Neural cell (in vitro differentiated cells): Measurements from ENCODE around the gene NTRK2. TPM values are rescaled to one million over a fixed set of nuclear protein-coding genes. Genes with fewer than 3 reads are reported as not detected.

Experiments used
- H2AFZ ChIP-seq: fragments of 200-600, 300-800 bp; sonication (generic), shearing (Covaris generic); 2 replicates; pipeline ENCODE4 v1.6.0; 2014; ENCODE audit warnings: low read depth, mild to moderate bottlenecking, antibody characterized with exemption, low read length, moderate library complexity
- H3F3A ChIP-seq: fragments of 200-600 bp; shearing (Covaris generic); 2 replicates; pipeline ENCODE4 v1.6.1; 2016; ENCODE audit warnings: mild to moderate bottlenecking, moderate library complexity, mixed read lengths, antibody characterized with exemption, low read length; ENCODE audit not compliant: insufficient read depth, poor library complexity, severe bottlenecking
- H3K27ac ChIP-seq: fragments of 200-600, 300-800 bp; sonication (generic), shearing (Covaris generic); 2 replicates; pipeline ENCODE4 v1.5.1; 2014; ENCODE audit warnings: mild to moderate bottlenecking, low read length, moderate library complexity
- H3K27me3 ChIP-seq: fragments of 300-800, 200-600 bp; sonication (generic), shearing (Covaris generic); 2 replicates; pipeline ENCODE4 v1.6.0; 2014; ENCODE audit warnings: mild to moderate bottlenecking, low read depth, low read length, moderate library complexity; ENCODE audit not compliant: insufficient read depth
- H3K36me3 ChIP-seq: fragments of 300-800, 200-600 bp; sonication (generic), shearing (Covaris generic); 2 replicates; pipeline ENCODE4 v1.5.1; 2014; ENCODE audit warnings: mild to moderate bottlenecking, antibody characterized with exemption, low read length, moderate library complexity; ENCODE audit not compliant: insufficient read depth
- H3K4me2 ChIP-seq: fragments of 300-800, 200-600 bp; sonication (generic), shearing (Covaris generic); 2 replicates; pipeline ENCODE4 v1.6.0; 2014; ENCODE audit warnings: mild to moderate bottlenecking, low read length
- H3K4me3 ChIP-seq: fragments of 300-800, 200-600 bp; sonication (generic), shearing (Covaris generic); 2 replicates; pipeline ENCODE4 v1.5.1; 2014; ENCODE audit warnings: mild to moderate bottlenecking, low read length, moderate library complexity
- H3K79me2 ChIP-seq: fragments of 200-600 bp; shearing (Covaris generic); replicated peaks from 2 replicates; pipeline ENCODE4 v1.6.0; 2014; ENCODE audit warnings: mild to moderate bottlenecking, low read length, moderate library complexity; ENCODE audit not compliant: insufficient read depth
- H3K9ac ChIP-seq: fragments of 300-800, 200-600 bp; sonication (generic), shearing (Covaris generic); 2 replicates; pipeline ENCODE4 v1.6.1; 2016; ENCODE audit warnings: mild to moderate bottlenecking, low read length, mixed read lengths
- H3K9me2 ChIP-seq: fragments of 200-600 bp; shearing (Covaris generic); 2 replicates; pipeline ENCODE4 v1.6.1; 2016; ENCODE audit warnings: mild to moderate bottlenecking, low read length, mixed read lengths; ENCODE audit not compliant: insufficient read depth
- H3K9me3 ChIP-seq: fragments of 200-600, 300-800 bp; sonication (generic), shearing (Covaris generic); 2 replicates; pipeline ENCODE4 v1.6.1; 2016; ENCODE audit warnings: mild to moderate bottlenecking, mixed run types, low read length, moderate library complexity, mixed read lengths
- H4K20me1 ChIP-seq: fragments of 200-600 bp; shearing (Covaris generic); 2 replicates; pipeline ENCODE4 v1.6.1; 2016; ENCODE audit warnings: mild to moderate bottlenecking, mixed run types; ENCODE audit not compliant: insufficient read depth
- EP300 ChIP-seq: fragments of 450-650 bp; conservative IDR thresholded peaks from 2 replicates; pipeline ENCODE4 v1.6.1; 2014; ENCODE audit warnings: antibody characterized with exemption, mild to moderate bottlenecking, moderate library complexity; ENCODE audit not compliant: poor library complexity, severe bottlenecking
- EZH2 ChIP-seq: fragments of 200-600, 300-800 bp; shearing (Covaris generic), sonication (generic); IDR thresholded peaks from 2 replicates; pipeline ENCODE4 v1.6.1; 2014; ENCODE audit warnings: antibody characterized with exemption, low read length, borderline replicate concordance, mild to moderate bottlenecking; ENCODE audit not compliant: insufficient read depth, poor library complexity, severe bottlenecking
- MXI1 ChIP-seq: fragments of 450-650 bp; conservative IDR thresholded peaks from 2 replicates; pipeline ENCODE4 v1.6.1; 2014; ENCODE audit warnings: antibody characterized with exemption, mild to moderate bottlenecking; ENCODE audit not compliant: poor library complexity, severe bottlenecking
- POLR2AphosphoS5 ChIP-seq: IDR thresholded peaks from 2 replicates; pipeline ENCODE4 v1.6.1; 2012
- RAD21 ChIP-seq: fragments of 450-650 bp; conservative IDR thresholded peaks from 2 replicates; pipeline ENCODE4 v1.6.1; 2014; ENCODE audit warnings: antibody characterized with exemption, mild to moderate bottlenecking, moderate library complexity
- SMC3 ChIP-seq: fragments of 450-650 bp; conservative IDR thresholded peaks from 2 replicates; pipeline ENCODE4 v1.6.1; 2014; ENCODE audit warnings: antibody characterized with exemption, mild to moderate bottlenecking, moderate library complexity; ENCODE audit not compliant: poor library complexity
- TAF1 ChIP-seq: IDR thresholded peaks from 2 replicates; pipeline ENCODE4 v1.6.1; 2012; ENCODE audit warnings: low read depth
- polyA plus RNA-seq: library from polyadenylated mRNA; depleted of rRNA; stranded (reverse); fragments of >200 nt; gene quantifications from 2 replicates; pipeline ENCODE4 v1.2.3, GENCODE V29; 2014
- TF ChIP-seq, protein P1 (sequence below): fragments of 450-650 bp; IDR thresholded peaks from 2 replicates; pipeline ENCODE4 v1.5.1; 2014; ENCODE audit warnings: antibody characterized with exemption, mild to moderate bottlenecking, moderate library complexity; ENCODE audit not compliant: poor library complexity, severe bottlenecking
- TF ChIP-seq, protein P2 (sequence below): IDR thresholded peaks from 2 replicates; pipeline ENCODE4 v1.6.1; 2012; ENCODE audit warnings: borderline replicate concordance

The NTRK2 gene
- polyA plus RNA-seq, 1 donor from 2014 or later: 14.2 TPM

- no peaks in the 10 kb centered on the region for H3K27me3 ChIP-seq
- H2AFZ ChIP-seq: no peak overlapping the region
- H3K9ac ChIP-seq: no peak overlapping the region
- H3K4me3 ChIP-seq: no peak overlapping the region
- no peaks in the 10 kb centered on the region for H3K36me3 ChIP-seq
- H3K27ac ChIP-seq: no peak overlapping the region
- no peaks in the 10 kb centered on the region for H4K20me1 ChIP-seq
- no peaks in the 10 kb centered on the region for H3K9me3 ChIP-seq
- H3K4me2 ChIP-seq: no peak overlapping the region
- H3K9me2 ChIP-seq: no peaks in the 10 kb centered on the region
- TF ChIP-seq RAD21 (no peak), EZH2 (no peak), EP300 (no peak), POLR2AphosphoS5 (no peak), TAF1 (no peak), MXI1 (no peak), SMC3 (no peak)
- TF ChIP-seq, protein P1, sequence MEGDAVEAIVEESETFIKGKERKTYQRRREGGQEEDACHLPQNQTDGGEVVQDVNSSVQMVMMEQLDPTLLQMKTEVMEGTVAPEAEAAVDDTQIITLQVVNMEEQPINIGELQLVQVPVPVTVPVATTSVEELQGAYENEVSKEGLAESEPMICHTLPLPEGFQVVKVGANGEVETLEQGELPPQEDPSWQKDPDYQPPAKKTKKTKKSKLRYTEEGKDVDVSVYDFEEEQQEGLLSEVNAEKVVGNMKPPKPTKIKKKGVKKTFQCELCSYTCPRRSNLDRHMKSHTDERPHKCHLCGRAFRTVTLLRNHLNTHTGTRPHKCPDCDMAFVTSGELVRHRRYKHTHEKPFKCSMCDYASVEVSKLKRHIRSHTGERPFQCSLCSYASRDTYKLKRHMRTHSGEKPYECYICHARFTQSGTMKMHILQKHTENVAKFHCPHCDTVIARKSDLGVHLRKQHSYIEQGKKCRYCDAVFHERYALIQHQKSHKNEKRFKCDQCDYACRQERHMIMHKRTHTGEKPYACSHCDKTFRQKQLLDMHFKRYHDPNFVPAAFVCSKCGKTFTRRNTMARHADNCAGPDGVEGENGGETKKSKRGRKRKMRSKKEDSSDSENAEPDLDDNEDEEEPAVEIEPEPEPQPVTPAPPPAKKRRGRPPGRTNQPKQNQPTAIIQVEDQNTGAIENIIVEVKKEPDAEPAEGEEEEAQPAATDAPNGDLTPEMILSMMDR: no peak
- TF ChIP-seq, protein P2, sequence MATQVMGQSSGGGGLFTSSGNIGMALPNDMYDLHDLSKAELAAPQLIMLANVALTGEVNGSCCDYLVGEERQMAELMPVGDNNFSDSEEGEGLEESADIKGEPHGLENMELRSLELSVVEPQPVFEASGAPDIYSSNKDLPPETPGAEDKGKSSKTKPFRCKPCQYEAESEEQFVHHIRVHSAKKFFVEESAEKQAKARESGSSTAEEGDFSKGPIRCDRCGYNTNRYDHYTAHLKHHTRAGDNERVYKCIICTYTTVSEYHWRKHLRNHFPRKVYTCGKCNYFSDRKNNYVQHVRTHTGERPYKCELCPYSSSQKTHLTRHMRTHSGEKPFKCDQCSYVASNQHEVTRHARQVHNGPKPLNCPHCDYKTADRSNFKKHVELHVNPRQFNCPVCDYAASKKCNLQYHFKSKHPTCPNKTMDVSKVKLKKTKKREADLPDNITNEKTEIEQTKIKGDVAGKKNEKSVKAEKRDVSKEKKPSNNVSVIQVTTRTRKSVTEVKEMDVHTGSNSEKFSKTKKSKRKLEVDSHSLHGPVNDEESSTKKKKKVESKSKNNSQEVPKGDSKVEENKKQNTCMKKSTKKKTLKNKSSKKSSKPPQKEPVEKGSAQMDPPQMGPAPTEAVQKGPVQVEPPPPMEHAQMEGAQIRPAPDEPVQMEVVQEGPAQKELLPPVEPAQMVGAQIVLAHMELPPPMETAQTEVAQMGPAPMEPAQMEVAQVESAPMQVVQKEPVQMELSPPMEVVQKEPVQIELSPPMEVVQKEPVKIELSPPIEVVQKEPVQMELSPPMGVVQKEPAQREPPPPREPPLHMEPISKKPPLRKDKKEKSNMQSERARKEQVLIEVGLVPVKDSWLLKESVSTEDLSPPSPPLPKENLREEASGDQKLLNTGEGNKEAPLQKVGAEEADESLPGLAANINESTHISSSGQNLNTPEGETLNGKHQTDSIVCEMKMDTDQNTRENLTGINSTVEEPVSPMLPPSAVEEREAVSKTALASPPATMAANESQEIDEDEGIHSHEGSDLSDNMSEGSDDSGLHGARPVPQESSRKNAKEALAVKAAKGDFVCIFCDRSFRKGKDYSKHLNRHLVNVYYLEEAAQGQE: no peak
- H3K79me2 ChIP-seq: no peaks in the 10 kb centered on the region
- H3F3A ChIP-seq: no peaks in the 10 kb centered on the region
Measured at GRCh38 chr9:84829471-84829870, 159.9 kb downstream of the NTRK2 start.

- no peak overlapping the region for H3K4me3 ChIP-seq
- no peaks in the 10 kb centered on the region for H3K9me2 ChIP-seq
- H3K4me2 ChIP-seq: no peak overlapping the region
- no peak overlapping the region for H2AFZ ChIP-seq
- no peaks in the 10 kb centered on the region for H3K27me3 ChIP-seq
- no peak for TF ChIP-seq MXI1
- TF ChIP-seq RAD21: no peak
- TF ChIP-seq, protein P1: no peak
- no peak for TF ChIP-seq SMC3
- TF ChIP-seq POLR2AphosphoS5: no peak
- TF ChIP-seq, protein P2: no peak
- no peak for TF ChIP-seq EP300
- TF ChIP-seq TAF1: no peak
- TF ChIP-seq EZH2: no peak
- no peak overlapping the region for H3K9ac ChIP-seq
- H4K20me1 ChIP-seq: no peaks in the 10 kb centered on the region
- no peaks in the 10 kb centered on the region for H3K36me3 ChIP-seq
- no peaks in the 10 kb centered on the region for H3K9me3 ChIP-seq
- no peak overlapping the region for H3K27ac ChIP-seq
- no peaks in the 10 kb centered on the region for H3K79me2 ChIP-seq
- H3F3A ChIP-seq: no peaks in the 10 kb centered on the region
Measured at GRCh38 chr9:84829997-84830696, 160.6 kb downstream of the NTRK2 start.
